ENCODE results near the gene RPP14.

RPP14 gene

GRCh38 chr3:58291671-58292338 lies 14.2 kb upstream of the RPP14 start:
- Histone ChIP-seq H3K27ac (no peak overlapping the region), H3K27me3 (no peaks in the 10 kb centered on the region), H3K9ac (no peak overlapping the region), H3K9me3 (peaks cover 16% of the 10 kb centered on the region), H3K4me2 (no peak overlapping the region), H4K20me1 (no peaks in the 10 kb centered on the region), H3K4me1 (no peaks in the 10 kb centered on the region), H3K4me3 (no peak overlapping the region), H3K36me3 (peaks cover 21% of the 10 kb centered on the region)
- no peak for TF ChIP-seq Cebpa-rat (IDR thresholded peaks at IDR 0.05)

GRCh38 chr3:58292866-58293265 lies 13.2 kb upstream of the RPP14 start:
- no peak overlapping the region for H3K4me3 ChIP-seq
- no peaks in the 10 kb centered on the region for H3K4me1 ChIP-seq
- no peaks in the 10 kb centered on the region for H4K20me1 ChIP-seq
- TF ChIP-seq Cebpa-rat (IDR thresholded peaks at IDR 0.05), result no peak
- no peak overlapping the region for H3K4me2 ChIP-seq
- H3K27ac ChIP-seq, result no peak overlapping the region
- H3K36me3 ChIP-seq, result peaks cover 11% of the 10 kb centered on the region
- no peak overlapping the region for H3K9ac ChIP-seq
- H3K9me3 ChIP-seq, result peaks cover 16% of the 10 kb centered on the region
- no peaks in the 10 kb centered on the region for H3K27me3 ChIP-seq

- Histone ChIP-seq H4K20me1 (no peaks in the 10 kb centered on the region), H3K4me2 (no peak overlapping the region), H3K27ac (no peak overlapping the region), H3K9me3 (peaks cover 12% of the 10 kb centered on the region; the same call in 1 of the 2 replicates), H3K9ac (no peak overlapping the region), H3K27me3 (no peaks in the 10 kb centered on the region), H3K4me1 (no peaks in the 10 kb centered on the region), H3K4me3 (no peak overlapping the region), H3K36me3 (peaks cover 5% of the 10 kb centered on the region)
- TF ChIP-seq Cebpa-rat (IDR thresholded peaks at IDR 0.05), result no peak
These were observed 12.5 kb upstream of the RPP14 start for GRCh38 chr3:58293516-58293915.

- no peaks in the 10 kb centered on the region for H3K4me1 ChIP-seq
- no peaks in the 10 kb centered on the region for H3K36me3 ChIP-seq
- no peak overlapping the region for H3K4me2 ChIP-seq
- peaks cover 7% of the 10 kb centered on the region for H3K9me3 ChIP-seq
- H4K20me1 ChIP-seq, result no peaks in the 10 kb centered on the region
- no peak for TF ChIP-seq Cebpa-rat (IDR thresholded peaks at IDR 0.05)
- no peak overlapping the region for H3K27ac ChIP-seq
- no peak overlapping the region for H3K4me3 ChIP-seq
- H3K9ac ChIP-seq, result no peak overlapping the region
- no peaks in the 10 kb centered on the region for H3K27me3 ChIP-seq
These were observed 9.8 kb upstream of the RPP14 start for GRCh38 chr3:58296269-58296668.

GRCh38 chr3:58296843-58297242 lies 9.2 kb upstream of the RPP14 start:
- no peak overlapping the region for H3K9ac ChIP-seq
- no peak overlapping the region for H3K4me3 ChIP-seq
- TF ChIP-seq Cebpa-rat (IDR thresholded peaks at IDR 0.05), result no peak
- H3K9me3 ChIP-seq, result peaks cover 10% of the 10 kb centered on the region
- H3K27ac ChIP-seq, result no peak overlapping the region
- H3K4me1 ChIP-seq, result no peaks in the 10 kb centered on the region
- no peaks in the 10 kb centered on the region for H4K20me1 ChIP-seq
- H3K36me3 ChIP-seq, result no peaks in the 10 kb centered on the region
- no peak overlapping the region for H3K4me2 ChIP-seq
- no peaks in the 10 kb centered on the region for H3K27me3 ChIP-seq

- no peak overlapping the region for H3K27ac ChIP-seq
- TF ChIP-seq Cebpa-rat (IDR thresholded peaks at IDR 0.05), result no peak
- H3K9ac ChIP-seq, result no peak overlapping the region
- no peaks in the 10 kb centered on the region for H3K4me1 ChIP-seq
- H3K36me3 ChIP-seq, result no peaks in the 10 kb centered on the region
- peaks cover 11% of the 10 kb centered on the region for H3K9me3 ChIP-seq
- H3K4me3 ChIP-seq, result no peak overlapping the region
- no peaks in the 10 kb centered on the region for H3K27me3 ChIP-seq
- no peak overlapping the region for H3K4me2 ChIP-seq
- no peaks in the 10 kb centered on the region for H4K20me1 ChIP-seq
These were observed 7.9 kb upstream of the RPP14 start for GRCh38 chr3:58298190-58298589.

GRCh38 chr3:58299075-58299474 lies 7.0 kb upstream of the RPP14 start:
- Histone ChIP-seq H3K4me2 (no peak overlapping the region), H3K9me3 (peaks cover 11% of the 10 kb centered on the region), H3K4me3 (no peak overlapping the region), H3K27me3 (no peaks in the 10 kb centered on the region), H4K20me1 (no peaks in the 10 kb centered on the region), H3K9ac (no peak overlapping the region), H3K27ac (no peak overlapping the region), H3K36me3 (no peaks in the 10 kb centered on the region), H3K4me1 (no peaks in the 10 kb centered on the region)
- no peak for TF ChIP-seq Cebpa-rat (IDR thresholded peaks at IDR 0.05)

GRCh38 chr3:58299839-58300516 lies 6.1 kb upstream of the RPP14 start:
- H3K36me3 ChIP-seq, result no peaks in the 10 kb centered on the region
- H4K20me1 ChIP-seq, result no peaks in the 10 kb centered on the region
- H3K4me1 ChIP-seq, result no peaks in the 10 kb centered on the region
- no peak overlapping the region for H3K4me2 ChIP-seq
- no peak overlapping the region for H3K9ac ChIP-seq
- TF ChIP-seq Cebpa-rat (IDR thresholded peaks at IDR 0.05), result no peak
- H3K27me3 ChIP-seq, result no peaks in the 10 kb centered on the region
- H3K4me3 ChIP-seq, result no peak overlapping the region
- peaks cover 11% of the 10 kb centered on the region for H3K9me3 ChIP-seq
- H3K27ac ChIP-seq, result no peak overlapping the region

GRCh38 chr3:58307639-58308215 lies 1.7 kb downstream of the RPP14 start:
- Histone ChIP-seq H3K4me1 (peaks cover 21% of the 10 kb centered on the region), H3K4me3 (peak overlapping the region; percentile 84), H3K36me3 (peaks cover 49% of the 10 kb centered on the region), H3K9me3 (no peaks in the 10 kb centered on the region), H3K27me3 (no peaks in the 10 kb centered on the region), H4K20me1 (peaks cover 49% of the 10 kb centered on the region), H3K27ac (no peak overlapping the region), H3K4me2 (peak overlapping the region; percentile 91), H3K9ac (peak overlapping the region; percentile 94)
- no peak for TF ChIP-seq Cebpa-rat (IDR thresholded peaks at IDR 0.05)

- Histone ChIP-seq H3K4me1 (peaks cover 21% of the 10 kb centered on the region), H3K27ac (no peak overlapping the region), H3K4me3 (no peak overlapping the region), H3K9ac (peak overlapping the region; percentile 20; the same call in 1 of the 2 replicates), H3K36me3 (peaks cover 59% of the 10 kb centered on the region), H4K20me1 (peaks cover 54% of the 10 kb centered on the region), H3K4me2 (peak overlapping the region; percentile 91), H3K9me3 (no peaks in the 10 kb centered on the region), H3K27me3 (no peaks in the 10 kb centered on the region)
- TF ChIP-seq Cebpa-rat (IDR thresholded peaks at IDR 0.05), result no peak
These were observed 2.7 kb downstream of the RPP14 start for GRCh38 chr3:58308728-58309127.

All from BLaER1 (cell line).